HG03558 (cell line): ENCODE results near the gene SLC25A25.
"Not testable (repeated sequence)": the region's sequence is repeated elsewhere in the genome, so short reads cannot be mapped to it uniquely, and the experiment has no call there.

Source experiments
- ATAC-seq: cut with Tn5 transposase; IDR thresholded peaks from one replicate; pipeline ENCODE4 v1.9.1; 2021; ENCODE audit warnings: moderate number of reproducible peaks; ENCODE audit not compliant: unreplicated experiment; ENCODE audit errors: extremely low read depth

Gene SLC25A25

GRCh38 chr9:128121924-128122808 is 54.1 kb downstream of the SLC25A25 start:
- ATAC-seq: no peak

DNA sequence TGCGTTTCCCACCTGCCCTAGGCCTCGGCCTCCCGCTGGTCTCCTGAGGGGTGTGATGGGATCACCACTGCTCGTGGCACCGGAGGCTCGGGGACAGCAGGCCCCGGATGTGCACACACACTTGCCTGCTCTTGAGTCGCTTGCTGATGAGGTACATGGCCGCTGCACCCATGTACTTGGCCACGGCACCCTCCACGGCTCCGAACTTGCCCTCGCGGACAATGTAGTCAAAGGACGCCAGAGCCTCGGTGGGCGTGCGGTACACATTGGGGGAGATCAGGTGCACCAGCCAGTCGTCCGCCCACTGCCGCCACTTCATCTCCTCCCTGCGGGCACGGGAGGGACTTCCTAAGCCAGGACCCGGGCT is 54.8 kb downstream of the SLC25A25 start:
- ATAC-seq: no peak

DNA sequence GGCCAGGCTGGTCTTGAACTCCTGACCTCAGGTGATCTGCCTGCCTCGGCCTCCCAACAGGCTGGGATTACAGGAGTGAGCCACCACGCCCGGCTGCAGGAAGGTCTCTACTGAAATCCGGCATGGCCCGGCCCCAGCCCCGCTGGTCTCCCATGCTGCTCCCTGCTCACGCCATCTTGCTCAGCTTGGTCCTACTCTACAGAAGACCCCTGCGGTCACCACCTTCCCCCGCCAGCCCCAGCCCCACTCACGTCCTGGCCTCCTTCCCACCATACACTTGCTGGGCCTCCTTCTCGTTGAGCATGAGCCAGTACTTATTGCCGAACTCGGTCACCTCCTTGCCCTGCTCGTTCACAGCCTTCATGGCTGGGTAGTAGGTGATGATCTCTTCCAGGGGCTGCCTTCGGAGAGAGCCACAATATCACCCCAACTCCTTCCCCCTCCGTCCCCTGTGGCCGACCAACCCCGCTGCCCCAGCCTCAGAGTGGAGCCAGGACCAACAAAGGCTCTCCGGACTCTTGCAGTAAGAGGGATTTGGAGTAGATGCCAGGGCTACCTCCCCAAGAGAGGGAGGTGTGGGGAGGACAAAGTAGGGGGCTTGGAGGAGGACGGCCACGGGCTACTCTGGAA is 55.5 kb downstream of the SLC25A25 start:
- ATAC-seq: no peak

DNA sequence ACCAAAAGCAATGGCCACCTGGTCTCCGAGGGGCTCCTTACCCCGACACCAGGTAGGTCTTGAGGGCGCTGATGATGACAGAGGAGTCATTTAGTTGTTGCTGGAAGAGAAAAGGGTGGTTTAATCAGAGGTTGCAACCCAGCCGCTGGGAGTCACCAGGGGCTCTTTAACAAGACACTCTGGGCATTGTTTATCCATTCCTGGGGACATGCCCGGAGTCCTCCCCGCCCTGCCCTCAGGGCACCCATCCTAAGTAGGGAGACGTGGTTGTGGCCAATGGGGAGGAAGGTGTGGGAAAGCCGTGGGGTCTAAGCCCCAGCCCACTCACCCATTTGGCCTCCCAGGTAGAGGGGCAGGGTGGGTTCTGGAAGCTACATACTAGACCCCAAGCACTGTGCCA is 56.4 kb downstream of the SLC25A25 start:
- no peak for ATAC-seq

DNA sequence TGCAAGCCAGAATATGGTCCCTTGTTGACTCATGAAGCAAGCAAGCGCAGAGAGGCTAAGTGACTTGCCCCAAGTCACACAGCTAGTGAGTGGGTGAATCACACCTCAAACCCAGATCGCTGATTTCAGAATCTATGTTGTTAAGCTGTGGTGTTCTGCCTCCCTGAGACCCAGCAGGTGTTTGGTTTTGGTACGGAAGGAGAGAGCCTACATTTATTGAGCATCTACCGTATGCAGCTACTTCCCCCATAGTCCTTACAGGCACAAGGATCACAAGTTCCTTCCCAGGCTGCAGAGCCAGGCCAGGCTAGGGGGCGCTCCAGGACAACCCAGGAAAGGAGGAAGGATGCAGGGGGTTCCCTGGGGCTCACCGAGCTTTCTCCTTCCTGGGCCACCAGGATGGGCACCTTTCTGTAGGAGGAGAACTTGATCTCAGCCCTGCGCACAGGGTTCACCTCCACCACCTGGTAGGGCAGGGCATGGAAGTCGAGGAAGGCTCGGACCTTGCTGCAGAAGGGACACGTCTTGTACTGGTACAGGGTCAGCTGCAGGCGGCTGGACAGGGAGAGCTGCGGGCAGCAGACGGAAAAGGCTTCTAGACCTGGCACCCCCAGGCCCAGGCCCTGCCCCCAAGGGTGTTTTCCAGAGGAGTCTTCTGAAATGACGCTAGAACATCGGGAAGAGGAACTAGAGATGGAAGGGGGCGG is 57.0 kb downstream of the SLC25A25 start:
- no peak for ATAC-seq

DNA sequence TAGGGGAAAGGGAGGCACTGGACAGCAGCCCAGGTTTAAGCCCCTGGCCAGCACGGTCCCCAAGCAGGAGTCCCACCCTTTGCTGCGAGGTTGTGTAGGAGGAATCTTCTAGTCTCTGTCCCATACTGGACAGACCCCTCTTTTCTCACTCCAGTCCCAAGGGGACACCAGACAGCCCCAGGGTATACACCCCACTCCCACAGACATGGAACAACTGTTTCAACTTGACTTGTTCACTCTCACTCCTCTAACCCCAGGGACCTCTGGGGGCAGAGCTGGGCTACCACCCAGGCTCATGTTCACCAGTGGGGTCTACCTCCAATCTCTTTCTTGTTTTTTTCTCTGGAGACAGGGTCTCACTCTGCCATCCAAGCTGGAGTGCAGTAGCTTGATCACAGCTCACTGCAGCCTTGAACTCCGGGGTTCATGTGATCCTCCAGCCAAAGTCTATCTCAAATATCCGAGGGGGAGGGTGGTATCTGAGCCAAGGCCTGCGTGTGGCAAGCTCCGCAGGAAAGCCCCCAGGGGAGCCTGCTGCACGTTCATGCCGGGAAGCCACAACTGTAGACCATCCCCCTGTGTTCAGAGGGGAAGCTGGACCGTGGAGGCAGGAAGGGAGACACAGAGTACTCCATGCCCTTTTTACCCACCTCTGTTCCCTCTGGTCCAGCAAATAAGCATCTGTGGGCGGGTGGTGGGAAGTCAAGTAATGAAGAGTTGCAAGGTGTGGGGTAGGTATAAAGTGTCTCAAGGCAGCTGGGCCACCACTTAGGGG is 57.7 kb downstream of the SLC25A25 start:
- ATAC-seq: no peak

GRCh38 chr9:128127568-128127989 is 59.5 kb downstream of the SLC25A25 start, which contains the start of gene PTGES2:
TSS of gene PTGES2 (minus strand) at chr9:128127729. CDS start at chr9:128127717, 12 bp downstream.
- peak; percentile 32 for ATAC-seq

GRCh38 chr9:128127990-128128835 is 60.2 kb downstream of the SLC25A25 start:
- peak; percentile 38 for ATAC-seq

- no peak for ATAC-seq
Observed at GRCh38 chr9:128128836-128129590, 61.0 kb downstream of the SLC25A25 start.

- ATAC-seq: not testable (repeated sequence)
Observed at GRCh38 chr9:128129976-128130590, 62.1 kb downstream of the SLC25A25 start.

- ATAC-seq: not testable (repeated sequence)
Observed at GRCh38 chr9:128130651-128131050, 62.6 kb downstream of the SLC25A25 start.

DNA sequence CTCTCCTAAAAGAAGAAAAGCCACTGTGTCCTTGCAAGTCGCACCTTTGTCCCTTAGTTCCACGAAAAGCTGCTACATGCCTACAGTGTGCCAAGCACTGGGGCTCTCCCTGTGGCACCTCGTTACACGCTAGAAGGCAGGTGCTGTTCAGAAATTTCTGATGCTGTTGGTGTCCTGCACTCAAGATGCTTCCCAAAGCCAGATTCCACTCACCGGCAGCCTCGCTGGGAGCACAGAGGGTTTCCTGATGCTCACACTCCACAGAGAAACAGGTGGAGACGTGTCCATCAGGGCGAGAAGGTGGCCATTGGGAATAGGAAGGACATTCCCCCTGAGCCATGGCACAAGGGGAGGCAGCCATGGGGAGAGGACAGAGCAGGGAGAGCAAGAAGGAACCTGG is 63.3 kb downstream of the SLC25A25 start:
- not testable (repeated sequence) for ATAC-seq

GRCh38 chr9:128132139-128132538 is 64.1 kb downstream of the SLC25A25 start:
- ATAC-seq: not testable (repeated sequence)

DNA sequence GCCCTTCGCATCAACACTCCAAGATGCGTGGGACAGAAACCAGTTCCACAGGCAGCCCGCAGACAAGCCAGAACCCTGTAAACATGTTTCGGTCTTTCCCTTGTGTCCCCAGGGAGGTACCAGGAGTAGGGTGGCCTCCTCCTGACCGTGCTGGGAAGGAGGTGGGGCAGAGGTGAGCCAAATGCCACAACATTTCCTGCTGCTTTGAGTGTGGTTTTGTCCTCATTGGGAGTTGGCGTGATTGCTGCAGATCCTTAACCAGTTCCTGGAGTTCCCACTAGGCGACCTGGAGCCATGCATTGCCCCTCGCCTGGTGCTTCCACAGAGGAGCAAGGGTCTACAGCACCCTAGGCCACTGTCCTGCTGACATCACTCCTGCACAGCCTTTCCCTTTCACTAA is 67.5 kb downstream of the SLC25A25 start:
- not testable (repeated sequence) for ATAC-seq

DNA sequence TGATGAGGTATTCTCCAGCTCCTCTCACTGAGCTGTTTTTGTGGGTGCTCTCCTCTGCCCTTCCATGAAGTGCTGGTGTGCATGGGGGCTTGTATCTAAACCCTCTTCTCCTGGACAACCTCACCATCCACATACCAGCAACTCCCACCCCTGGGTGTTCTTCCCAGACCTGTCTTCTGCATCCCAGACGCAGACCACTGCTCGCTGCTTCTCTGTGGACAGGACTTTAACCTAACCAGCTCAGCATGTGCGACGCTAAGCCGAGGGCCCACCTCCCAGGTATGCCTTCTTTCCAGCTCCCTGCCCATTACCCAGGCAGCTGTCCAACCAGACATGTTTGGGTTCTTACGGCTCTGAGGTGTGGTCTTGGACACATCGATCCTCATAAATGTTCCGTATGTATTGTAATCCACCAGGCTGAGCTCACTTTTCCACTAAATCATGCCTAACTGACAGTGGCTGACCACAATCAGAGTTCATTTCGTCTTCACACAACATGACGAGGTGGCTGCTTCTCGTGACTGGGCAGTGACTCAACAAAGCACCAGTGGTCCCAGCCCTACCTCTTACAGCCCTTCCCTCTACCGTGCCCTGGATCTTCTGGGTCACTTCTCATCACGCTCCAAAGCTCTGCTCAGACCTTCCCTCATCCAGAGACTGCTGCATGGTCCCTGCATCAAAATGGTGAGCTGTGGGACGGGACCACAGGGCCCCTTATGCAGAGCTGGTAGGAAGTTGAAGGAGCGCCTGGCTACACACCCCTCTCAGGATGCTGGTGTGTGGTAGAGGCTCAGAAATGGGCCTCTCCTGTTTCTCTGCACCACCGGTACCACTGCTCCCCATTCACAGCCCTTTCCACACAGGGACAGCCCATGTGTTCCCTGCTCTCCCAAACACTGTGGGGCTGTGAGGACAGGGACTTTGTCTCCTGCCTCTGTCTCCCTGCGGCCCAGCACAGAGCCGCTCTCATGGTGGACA is 69.1 kb downstream of the SLC25A25 start:
- no peak for ATAC-seq

DNA sequence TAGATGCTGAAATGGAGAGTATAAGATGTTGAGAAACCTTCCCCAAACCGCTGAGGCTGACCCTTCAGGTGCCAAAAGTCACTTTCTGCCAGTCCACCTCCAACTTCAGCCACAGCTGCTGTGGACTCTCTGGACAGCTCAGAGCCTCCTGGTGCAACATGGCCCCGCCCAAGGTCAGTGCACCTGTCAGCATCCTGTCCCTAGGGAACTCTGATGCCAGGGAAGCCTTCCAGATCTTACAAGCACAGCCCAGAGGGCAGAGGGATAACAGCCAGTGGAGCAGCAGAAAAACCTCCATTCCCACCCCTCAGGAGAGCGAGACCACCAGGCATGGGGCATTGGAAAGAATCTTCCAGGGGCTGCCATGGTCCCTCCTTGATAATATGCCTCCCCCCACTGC is 70.0 kb downstream of the SLC25A25 start:
- ATAC-seq: no peak

- ATAC-seq: no peak
Observed at GRCh38 chr9:128139621-128140020, 71.6 kb downstream of the SLC25A25 start.
